ENCODE measurements around the gene TRAF3.

TRAF3 gene

DNA sequence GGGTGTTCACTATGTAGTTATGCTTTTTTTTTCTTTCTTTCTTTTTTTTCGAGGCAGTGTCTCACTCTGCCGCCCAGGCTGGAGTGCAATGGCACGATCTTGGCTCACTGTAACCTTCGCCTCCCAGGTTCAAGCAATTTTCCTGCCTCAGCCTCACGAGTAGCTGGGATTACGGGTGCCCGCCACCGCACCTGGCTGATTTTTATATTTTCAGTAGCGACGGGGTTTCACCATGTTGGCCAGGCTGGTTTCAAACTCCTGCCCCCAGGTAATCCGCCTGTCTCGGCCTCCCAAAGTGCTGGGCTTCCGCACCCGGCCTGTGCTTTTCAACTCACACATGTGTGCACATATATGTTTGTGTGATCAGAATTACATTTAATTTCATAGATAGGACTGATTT, 106.3 kb downstream of the TRAF3 start:
- no peak overlapping the region for H3K27ac ChIP-seq (ENCODE audit: poor library complexity, severe bottlenecking)
- TF ChIP-seq, protein P1, sequence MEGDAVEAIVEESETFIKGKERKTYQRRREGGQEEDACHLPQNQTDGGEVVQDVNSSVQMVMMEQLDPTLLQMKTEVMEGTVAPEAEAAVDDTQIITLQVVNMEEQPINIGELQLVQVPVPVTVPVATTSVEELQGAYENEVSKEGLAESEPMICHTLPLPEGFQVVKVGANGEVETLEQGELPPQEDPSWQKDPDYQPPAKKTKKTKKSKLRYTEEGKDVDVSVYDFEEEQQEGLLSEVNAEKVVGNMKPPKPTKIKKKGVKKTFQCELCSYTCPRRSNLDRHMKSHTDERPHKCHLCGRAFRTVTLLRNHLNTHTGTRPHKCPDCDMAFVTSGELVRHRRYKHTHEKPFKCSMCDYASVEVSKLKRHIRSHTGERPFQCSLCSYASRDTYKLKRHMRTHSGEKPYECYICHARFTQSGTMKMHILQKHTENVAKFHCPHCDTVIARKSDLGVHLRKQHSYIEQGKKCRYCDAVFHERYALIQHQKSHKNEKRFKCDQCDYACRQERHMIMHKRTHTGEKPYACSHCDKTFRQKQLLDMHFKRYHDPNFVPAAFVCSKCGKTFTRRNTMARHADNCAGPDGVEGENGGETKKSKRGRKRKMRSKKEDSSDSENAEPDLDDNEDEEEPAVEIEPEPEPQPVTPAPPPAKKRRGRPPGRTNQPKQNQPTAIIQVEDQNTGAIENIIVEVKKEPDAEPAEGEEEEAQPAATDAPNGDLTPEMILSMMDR (IDR thresholded peaks at IDR 0.05; ENCODE audit: poor library complexity, severe bottlenecking) = no peak
- no peaks in the 10 kb centered on the region for H3K4me1 ChIP-seq (ENCODE audit: insufficient read depth, poor library complexity, severe bottlenecking)
- no peaks in the 10 kb centered on the region for H3K9me3 ChIP-seq (ENCODE audit: severe bottlenecking)
- no peak for ATAC-seq (ENCODE audit: low read depth)
- H3K27me3 ChIP-seq (ENCODE audit: insufficient read depth, poor library complexity, severe bottlenecking) = no peaks in the 10 kb centered on the region
- no peak for DNase-seq (ENCODE audit: low spot score)
- no peak overlapping the region for H3K4me3 ChIP-seq (ENCODE audit: severe bottlenecking)
- H3K36me3 ChIP-seq (ENCODE audit: low read depth) = peaks cover 16% of the 10 kb centered on the region

DNA sequence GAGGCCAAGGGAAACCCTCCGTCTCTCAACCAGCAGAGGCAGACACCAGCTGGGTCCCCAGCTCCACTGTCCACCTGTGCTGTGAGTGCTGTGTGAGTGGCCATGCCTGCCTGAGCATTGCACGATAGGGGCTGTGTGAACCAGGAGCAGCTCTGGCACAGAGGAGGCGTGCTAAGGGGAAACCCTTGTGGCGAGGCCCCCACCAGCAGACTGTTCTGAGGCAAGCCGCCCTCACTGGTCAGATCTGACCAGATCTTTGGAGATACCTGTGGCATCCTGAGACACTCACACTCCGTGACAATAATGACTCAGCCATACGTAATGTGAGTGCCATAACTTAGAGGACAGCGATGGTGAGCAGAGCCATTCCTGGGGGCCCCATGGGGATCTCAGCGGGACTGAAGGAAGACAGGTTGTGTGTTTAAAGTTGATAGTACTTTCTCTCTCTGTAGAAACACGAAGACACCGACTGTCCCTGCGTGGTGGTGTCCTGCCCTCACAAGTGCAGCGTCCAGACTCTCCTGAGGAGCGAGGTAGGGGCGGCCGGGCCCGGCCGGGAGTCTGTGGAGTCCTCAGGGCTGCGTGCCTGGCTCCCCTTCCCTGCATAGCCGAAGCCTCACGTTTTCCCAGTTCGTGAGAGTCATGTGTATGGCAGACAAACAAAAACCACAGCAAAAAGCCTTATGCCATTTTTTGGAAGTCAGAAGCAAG, 108.6 kb downstream of the TRAF3 start:
- no peak; the same call in 2 of the 3 replicates for ATAC-seq (ENCODE audit: low read depth)

DNA sequence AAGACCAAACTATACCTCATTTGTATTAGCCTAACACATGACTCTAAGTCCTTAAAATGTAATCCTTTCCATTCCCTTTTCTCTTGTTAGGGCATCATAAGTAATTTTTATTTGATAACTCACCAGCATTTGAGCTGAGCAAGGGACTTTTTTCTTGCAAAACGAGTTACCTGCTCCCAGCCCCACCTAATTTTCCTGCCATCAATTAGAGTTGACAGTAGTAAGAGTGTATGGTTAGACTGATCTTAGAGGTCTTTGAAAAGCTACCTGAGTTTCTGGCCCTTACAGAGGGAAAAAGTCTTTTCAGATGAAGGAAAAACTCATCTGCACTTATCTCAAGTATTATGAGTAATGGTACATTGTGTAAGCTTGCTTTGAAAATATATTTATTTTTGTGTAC, 111.5 kb downstream of the TRAF3 start:
- Histone ChIP-seq H3K27me3 (ENCODE audit: insufficient read depth, poor library complexity, severe bottlenecking) (no peaks in the 10 kb centered on the region), H3K9me3 (ENCODE audit: severe bottlenecking) (no peaks in the 10 kb centered on the region), H3K36me3 (ENCODE audit: low read depth) (peaks cover 45% of the 10 kb centered on the region), H3K27ac (ENCODE audit: poor library complexity, severe bottlenecking) (no peak overlapping the region), H3K4me1 (ENCODE audit: insufficient read depth, poor library complexity, severe bottlenecking) (no peaks in the 10 kb centered on the region), H3K4me3 (ENCODE audit: severe bottlenecking) (no peak overlapping the region)
- TF ChIP-seq, protein P1 (IDR thresholded peaks at IDR 0.05; ENCODE audit: poor library complexity, severe bottlenecking) = no peak
- DNase-seq (ENCODE audit: low spot score) = no peak
- no peak for ATAC-seq (ENCODE audit: low read depth)

More for the DNA sequence above, 108.6 kb downstream of the TRAF3 start:
- H3K36me3 ChIP-seq (ENCODE audit: low read depth) = peaks cover 34% of the 10 kb centered on the region
- TF ChIP-seq, protein P1 (IDR thresholded peaks at IDR 0.05; ENCODE audit: poor library complexity, severe bottlenecking) = no peak
- H3K4me3 ChIP-seq (ENCODE audit: severe bottlenecking) = no peak overlapping the region
- no peaks in the 10 kb centered on the region for H3K27me3 ChIP-seq (ENCODE audit: insufficient read depth, poor library complexity, severe bottlenecking)
- no peaks in the 10 kb centered on the region for H3K4me1 ChIP-seq (ENCODE audit: insufficient read depth, poor library complexity, severe bottlenecking)
- no peak overlapping the region for H3K27ac ChIP-seq (ENCODE audit: poor library complexity, severe bottlenecking)
- H3K9me3 ChIP-seq (ENCODE audit: severe bottlenecking) = no peaks in the 10 kb centered on the region
- no peak for DNase-seq (ENCODE audit: low spot score)

DNA sequence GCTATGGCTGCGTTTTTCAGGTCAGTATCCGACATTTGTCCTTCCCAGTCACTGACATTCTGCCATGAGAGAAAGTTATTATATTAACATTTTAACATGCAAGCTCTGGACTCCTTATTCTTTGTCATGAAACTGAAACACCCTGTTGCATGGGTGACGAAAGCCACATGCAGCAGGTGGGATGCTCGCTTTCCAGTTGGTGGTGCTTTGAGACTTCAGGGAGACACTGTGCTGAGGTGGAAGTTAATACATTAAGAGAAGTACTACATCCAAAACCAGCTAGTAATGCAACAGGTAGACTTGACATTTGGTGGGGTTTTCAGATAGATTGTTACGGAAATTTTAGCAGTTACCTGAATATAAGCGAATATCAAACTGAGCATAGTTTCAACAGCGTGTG, 112.4 kb downstream of the TRAF3 start:
- DNase-seq (ENCODE audit: low spot score) (no peak), ATAC-seq (ENCODE audit: low read depth) (no peak)
- Histone ChIP-seq H3K4me1 (ENCODE audit: insufficient read depth, poor library complexity, severe bottlenecking) (no peaks in the 10 kb centered on the region), H3K9me3 (ENCODE audit: severe bottlenecking) (no peaks in the 10 kb centered on the region), H3K27me3 (ENCODE audit: insufficient read depth, poor library complexity, severe bottlenecking) (no peaks in the 10 kb centered on the region), H3K36me3 (ENCODE audit: low read depth) (peaks cover 53% of the 10 kb centered on the region), H3K4me3 (ENCODE audit: severe bottlenecking) (no peak overlapping the region), H3K27ac (ENCODE audit: poor library complexity, severe bottlenecking) (no peak overlapping the region)
- TF ChIP-seq, protein P1 (IDR thresholded peaks at IDR 0.05; ENCODE audit: poor library complexity, severe bottlenecking) = no peak

DNA sequence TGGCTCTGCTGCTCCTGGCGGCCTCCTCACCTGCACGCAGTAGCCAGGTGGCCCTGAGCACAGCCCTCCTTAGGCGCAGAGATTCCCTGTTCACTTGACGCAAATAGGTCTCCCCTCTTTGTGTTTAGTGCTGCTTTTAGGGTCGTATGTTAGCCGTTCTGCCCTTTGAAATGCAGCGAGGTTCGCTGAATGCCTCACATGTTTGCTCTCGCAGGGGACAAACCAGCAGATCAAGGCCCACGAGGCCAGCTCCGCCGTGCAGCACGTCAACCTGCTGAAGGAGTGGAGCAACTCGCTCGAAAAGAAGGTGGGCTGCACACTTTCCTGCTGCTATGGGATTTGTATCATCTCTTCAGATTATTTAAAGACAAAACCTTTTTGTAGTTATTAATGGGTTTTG, 113.9 kb downstream of the TRAF3 start:
- ATAC-seq (ENCODE audit: low read depth) (no peak), DNase-seq (ENCODE audit: low spot score) (no peak)
- TF ChIP-seq, protein P1 (IDR thresholded peaks at IDR 0.05; ENCODE audit: poor library complexity, severe bottlenecking) = no peak
- Histone ChIP-seq H3K4me3 (ENCODE audit: severe bottlenecking) (no peak overlapping the region), H3K27me3 (ENCODE audit: insufficient read depth, poor library complexity, severe bottlenecking) (no peaks in the 10 kb centered on the region), H3K9me3 (ENCODE audit: severe bottlenecking) (no peaks in the 10 kb centered on the region), H3K27ac (ENCODE audit: poor library complexity, severe bottlenecking) (no peak overlapping the region), H3K36me3 (ENCODE audit: low read depth) (peaks cover 55% of the 10 kb centered on the region), H3K4me1 (ENCODE audit: insufficient read depth, poor library complexity, severe bottlenecking) (no peaks in the 10 kb centered on the region)
